BLaER1 (cell line): ENCODE data around the gene GMDS.
"Not testable (repeated sequence)": the region's sequence is repeated elsewhere in the genome, so short reads cannot be mapped to it uniquely, and the experiment has no call there.

Source experiments
- H3K27ac ChIP-seq: shearing (Covaris generic); formaldehyde crosslinking; 2 replicates; pipeline ENCODE4 v1.8.1; 2022
- H3K27me3 ChIP-seq: shearing (Covaris generic); formaldehyde crosslinking; 2 replicates; pipeline ENCODE4 v1.8.1; 2022
- H3K36me3 ChIP-seq: shearing (Covaris generic); formaldehyde crosslinking; 2 replicates; pipeline ENCODE4 v1.8.1; 2022
- H3K4me1 ChIP-seq: shearing (Covaris generic); formaldehyde crosslinking; 2 replicates; pipeline ENCODE4 v1.8.1; 2022
- H3K4me2 ChIP-seq: shearing (Covaris generic); formaldehyde crosslinking; 2 replicates; pipeline ENCODE4 v1.8.1; 2022
- H3K4me3 ChIP-seq: shearing (Covaris generic); formaldehyde crosslinking; 2 replicates; pipeline ENCODE4 v1.8.1; 2022
- H3K9ac ChIP-seq: shearing (Covaris generic); formaldehyde crosslinking; 2 replicates; pipeline ENCODE4 v1.8.1; 2022
- H3K9me3 ChIP-seq: shearing (Covaris generic); formaldehyde crosslinking; 2 replicates; pipeline ENCODE4 v1.8.1; 2022
- H4K20me1 ChIP-seq: shearing (Covaris generic); formaldehyde crosslinking; 2 replicates; pipeline ENCODE4 v1.8.1; 2022
- Cebpa-rat ChIP-seq: shearing (Covaris generic); IDR thresholded peaks from 2 replicates; pipeline ENCODE4 v1.8.1; 2022

Gene GMDS

DNA sequence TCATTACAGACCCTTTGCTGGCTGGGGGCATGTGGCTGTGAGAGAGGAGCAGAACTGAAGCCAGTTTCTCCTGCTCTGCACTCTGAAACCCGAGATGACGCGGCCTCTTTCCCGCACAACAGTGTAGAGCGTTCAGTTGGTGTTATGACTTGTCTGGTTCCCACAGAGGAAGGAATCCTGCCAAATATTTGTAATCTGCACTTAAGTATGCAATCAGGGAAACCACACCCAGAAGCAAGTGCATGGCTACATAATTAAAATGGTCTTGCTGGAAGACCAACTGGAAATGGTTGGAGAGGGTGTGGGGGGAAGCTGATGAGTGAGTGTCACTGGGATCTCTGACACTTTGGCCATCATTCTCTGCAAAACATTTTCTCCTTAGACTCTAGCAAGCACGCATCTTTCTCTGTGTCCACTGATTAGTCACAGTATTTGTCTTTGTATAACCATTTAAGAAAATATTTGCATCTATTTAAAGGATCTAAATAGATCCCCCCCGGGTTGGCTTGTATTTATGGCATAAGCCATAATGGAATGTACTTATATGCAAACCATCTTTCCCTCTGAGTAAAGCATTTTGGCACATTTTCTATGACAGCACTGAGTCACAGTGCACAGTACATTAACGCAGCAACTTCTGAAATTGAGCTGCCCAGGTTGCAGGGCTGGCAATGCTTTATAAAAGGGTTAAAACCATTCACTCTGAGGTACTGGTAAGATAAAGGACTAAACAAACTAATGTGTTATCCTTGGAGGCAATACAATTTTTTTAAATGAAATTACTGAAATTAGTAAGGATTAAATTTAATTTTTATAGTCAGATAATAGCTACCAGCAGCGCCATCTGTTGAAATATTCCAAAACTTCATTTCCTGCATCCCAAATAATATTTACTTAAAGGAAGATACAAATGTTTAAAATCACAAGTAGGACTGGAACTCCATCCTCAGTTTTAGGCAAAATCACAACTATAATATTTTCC is 559.0 kb downstream of the GMDS start:
- no peak overlapping the region for H3K4me2 ChIP-seq
- no peak overlapping the region for H3K4me3 ChIP-seq
- no peaks in the 10 kb centered on the region for H3K9me3 ChIP-seq
- no peak overlapping the region for H3K9ac ChIP-seq
- no peaks in the 10 kb centered on the region for H4K20me1 ChIP-seq
- H3K36me3 ChIP-seq: no peaks in the 10 kb centered on the region
- H3K27me3 ChIP-seq: no peaks in the 10 kb centered on the region
- H3K4me1 ChIP-seq: no peaks in the 10 kb centered on the region
- no peak overlapping the region for H3K27ac ChIP-seq
- no peak for TF ChIP-seq Cebpa-rat

- Histone ChIP-seq H3K27me3 (no peaks in the 10 kb centered on the region), H3K9me3 (no peaks in the 10 kb centered on the region), H3K4me3 (no peak overlapping the region), H3K4me2 (no peak overlapping the region), H4K20me1 (no peaks in the 10 kb centered on the region), H3K4me1 (no peaks in the 10 kb centered on the region), H3K27ac (no peak overlapping the region), H3K9ac (no peak overlapping the region), H3K36me3 (no peaks in the 10 kb centered on the region)
- no peak for TF ChIP-seq Cebpa-rat
These were observed 565.7 kb downstream of the GMDS start for GRCh38 chr6:1679688-1680068.

- Histone ChIP-seq H3K36me3 (no peaks in the 10 kb centered on the region), H4K20me1 (no peaks in the 10 kb centered on the region), H3K4me3 (no peak overlapping the region), H3K27me3 (no peaks in the 10 kb centered on the region), H3K9me3 (no peaks in the 10 kb centered on the region), H3K4me1 (no peaks in the 10 kb centered on the region), H3K27ac (no peak overlapping the region), H3K9ac (no peak overlapping the region), H3K4me2 (no peak overlapping the region)
- no peak for TF ChIP-seq Cebpa-rat
These were observed 566.2 kb downstream of the GMDS start for GRCh38 chr6:1679031-1679687.

GRCh38 chr6:1678201-1678600 is 567.2 kb downstream of the GMDS start:
- Histone ChIP-seq H3K9ac (no peak overlapping the region), H3K27ac (no peak overlapping the region), H3K4me1 (no peaks in the 10 kb centered on the region), H3K27me3 (no peaks in the 10 kb centered on the region), H3K9me3 (no peaks in the 10 kb centered on the region), H4K20me1 (no peaks in the 10 kb centered on the region), H3K4me2 (no peak overlapping the region), H3K4me3 (no peak overlapping the region), H3K36me3 (no peaks in the 10 kb centered on the region)
- no peak for TF ChIP-seq Cebpa-rat

GRCh38 chr6:1672379-1672778 is 573.0 kb downstream of the GMDS start:
- Histone ChIP-seq H3K4me1 (no peaks in the 10 kb centered on the region), H3K4me3 (no peak overlapping the region), H4K20me1 (no peaks in the 10 kb centered on the region), H3K9me3 (no peaks in the 10 kb centered on the region), H3K36me3 (no peaks in the 10 kb centered on the region), H3K27me3 (no peaks in the 10 kb centered on the region), H3K27ac (no peak overlapping the region), H3K9ac (no peak overlapping the region), H3K4me2 (no peak overlapping the region)
- no peak for TF ChIP-seq Cebpa-rat

DNA sequence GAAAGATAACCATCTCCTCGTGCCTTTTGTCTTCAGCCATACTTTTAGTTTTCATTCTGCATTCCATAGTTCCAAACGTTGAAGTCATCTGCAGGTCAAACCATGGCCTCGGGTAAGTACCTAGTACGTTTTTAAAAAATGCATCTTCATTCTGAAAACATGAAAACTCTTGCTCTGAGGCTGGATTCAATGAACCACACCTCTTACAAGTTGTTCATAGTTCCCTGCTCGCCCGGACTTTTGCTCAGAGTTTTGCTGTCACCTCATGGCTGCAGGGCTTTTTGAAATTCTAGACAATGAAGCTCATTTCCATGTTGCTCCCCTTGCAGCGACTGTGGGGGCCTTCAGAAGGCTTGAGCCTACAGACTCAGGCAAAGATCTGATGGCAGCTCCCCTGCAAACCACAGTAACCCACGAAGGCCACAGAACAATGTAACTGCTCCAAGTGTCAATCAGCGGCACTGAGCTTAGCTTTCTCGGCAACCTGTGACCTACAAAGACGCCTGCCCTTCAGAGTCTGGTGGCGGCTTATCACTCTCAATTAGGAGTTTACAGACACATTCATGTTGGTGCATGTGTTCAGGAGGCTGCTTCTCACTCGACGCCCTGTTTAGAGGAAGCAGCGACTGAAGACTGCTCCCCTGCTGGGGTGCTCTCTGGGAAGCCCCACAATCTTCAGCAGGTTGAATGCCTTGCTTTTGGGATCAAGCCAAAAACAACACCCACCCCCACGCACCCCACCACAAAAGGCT is 574.5 kb downstream of the GMDS start:
- no peak overlapping the region for H3K4me3 ChIP-seq
- H4K20me1 ChIP-seq: no peaks in the 10 kb centered on the region
- H3K9ac ChIP-seq: no peak overlapping the region
- no peaks in the 10 kb centered on the region for H3K4me1 ChIP-seq
- H3K36me3 ChIP-seq: no peaks in the 10 kb centered on the region
- no peaks in the 10 kb centered on the region for H3K27me3 ChIP-seq
- H3K27ac ChIP-seq: no peak overlapping the region
- no peaks in the 10 kb centered on the region for H3K9me3 ChIP-seq
- H3K4me2 ChIP-seq: no peak overlapping the region
- no peak for TF ChIP-seq Cebpa-rat

DNA sequence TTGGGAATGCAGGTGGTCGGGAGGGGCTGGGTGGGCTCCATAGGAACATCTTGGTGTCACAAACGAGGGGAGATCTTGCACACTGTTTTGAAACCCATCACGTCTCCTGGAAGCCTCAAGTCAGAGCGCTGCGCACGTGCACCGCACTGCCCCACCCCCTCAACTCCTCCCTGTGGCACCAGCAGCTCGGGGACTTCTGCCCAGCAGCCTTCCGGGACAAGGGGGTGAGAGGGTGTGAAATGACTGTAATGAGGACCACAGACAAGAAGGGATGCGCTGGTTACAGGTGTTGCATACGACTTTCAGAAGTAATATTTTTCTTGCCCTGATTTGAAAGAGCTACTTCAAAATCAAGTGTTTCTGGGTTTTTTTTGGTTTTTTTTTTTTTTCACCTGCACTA is 575.4 kb downstream of the GMDS start:
- no peaks in the 10 kb centered on the region for H3K9me3 ChIP-seq
- H3K4me1 ChIP-seq: peaks cover 8% of the 10 kb centered on the region
- no peak overlapping the region for H3K27ac ChIP-seq
- no peaks in the 10 kb centered on the region for H4K20me1 ChIP-seq
- no peak for TF ChIP-seq Cebpa-rat
- no peaks in the 10 kb centered on the region for H3K27me3 ChIP-seq
- no peaks in the 10 kb centered on the region for H3K36me3 ChIP-seq
- H3K4me3 ChIP-seq: no peak overlapping the region
- no peak overlapping the region for H3K9ac ChIP-seq
- H3K4me2 ChIP-seq: no peak overlapping the region

DNA sequence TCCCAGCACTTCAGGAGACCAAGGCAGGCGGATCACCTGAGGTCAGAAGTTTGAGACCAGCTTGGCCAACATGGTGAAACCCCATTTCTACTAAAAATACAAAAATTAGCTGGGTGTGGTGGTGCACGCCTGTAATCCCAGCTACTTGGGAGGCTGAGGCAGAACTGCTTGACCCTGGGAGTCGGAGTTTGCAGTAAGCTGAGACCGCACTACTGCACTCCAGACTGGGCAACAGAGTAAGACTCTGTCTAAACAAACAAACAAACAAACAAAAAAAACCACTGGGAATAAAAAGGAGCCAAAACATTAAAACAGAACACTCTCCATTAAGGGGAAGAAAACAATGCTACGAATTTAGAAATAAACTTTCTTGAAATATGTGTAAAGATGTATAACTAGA is 576.9 kb downstream of the GMDS start:
- H3K27ac ChIP-seq, H3K4me1 ChIP-seq, H3K9ac ChIP-seq, H3K36me3 ChIP-seq, H3K9me3 ChIP-seq, H3K4me2 ChIP-seq, H3K4me3 ChIP-seq, H4K20me1 ChIP-seq, H3K27me3 ChIP-seq: not testable (repeated sequence)

DNA sequence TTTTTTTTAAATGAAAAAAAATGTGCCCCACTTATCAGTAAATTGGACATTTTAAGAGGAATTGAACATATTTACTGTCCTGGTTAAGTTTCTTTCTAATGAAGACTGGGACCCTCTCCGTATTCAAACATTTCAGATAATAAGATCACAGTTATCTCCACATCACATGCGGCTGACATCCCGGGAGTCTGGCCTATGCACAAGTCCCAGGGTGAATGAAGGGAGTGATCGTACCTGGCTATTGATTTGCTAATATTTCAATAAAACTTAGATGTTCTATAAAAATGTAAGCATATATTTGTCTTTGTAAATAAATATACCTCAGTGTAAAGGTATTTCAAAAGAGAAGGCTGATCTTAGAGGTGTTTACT is 577.6 kb downstream of the GMDS start:
- Histone ChIP-seq H3K9ac (no peak overlapping the region), H3K4me2 (no peak overlapping the region), H3K4me1 (peaks cover 8% of the 10 kb centered on the region), H3K27me3 (no peaks in the 10 kb centered on the region), H3K9me3 (no peaks in the 10 kb centered on the region), H3K36me3 (no peaks in the 10 kb centered on the region), H3K4me3 (no peak overlapping the region), H4K20me1 (no peaks in the 10 kb centered on the region), H3K27ac (no peak overlapping the region)
- no peak for TF ChIP-seq Cebpa-rat
